GM12875 (cell line): ENCODE measurements around the gene BICC1.

Source experiments
- H3K4me3 ChIP-seq: one replicate; pipeline ENCODE4 v1.5.1; 2011; ENCODE audit warnings: low read depth, low read length, control low read depth
- CTCF ChIP-seq: IDR thresholded peaks from 2 replicates; pipeline ENCODE4 v1.5.1; 2011; ENCODE audit warnings: low read depth, mild to moderate bottlenecking, control low read depth, inconsistent platforms, low read length, moderate library complexity, borderline replicate concordance; ENCODE audit not compliant: insufficient read depth

BICC1 gene

GRCh38 chr10:58840840-58841435 lies 328.3 kb downstream of the BICC1 start:
- no peak overlapping the region for H3K4me3 ChIP-seq
- no peak for TF ChIP-seq CTCF

GRCh38 chr10:58842860-58843376 lies 330.2 kb downstream of the BICC1 start:
- TF ChIP-seq CTCF = no peak
- no peak overlapping the region for H3K4me3 ChIP-seq

GRCh38 chr10:58843760-58844159 lies 331.1 kb downstream of the BICC1 start:
- no peak for TF ChIP-seq CTCF

GRCh38 chr10:58844680-58845079 lies 332.0 kb downstream of the BICC1 start:
- H3K4me3 ChIP-seq = no peak overlapping the region
- no peak for TF ChIP-seq CTCF

More at GRCh38 chr10:58843760-58844159, 331.1 kb downstream of the BICC1 start:
- H3K4me3 ChIP-seq = no peak overlapping the region

- H3K4me3 ChIP-seq = no peak overlapping the region
- TF ChIP-seq CTCF = no peak
Measured at GRCh38 chr10:58846856-58847255, 334.2 kb downstream of the BICC1 start.

GRCh38 chr10:58851606-58852005 lies 338.9 kb downstream of the BICC1 start:
- TF ChIP-seq CTCF = no peak
- no peak overlapping the region for H3K4me3 ChIP-seq

GRCh38 chr10:58853668-58854067 lies 341.0 kb downstream of the BICC1 start:
- H3K4me3 ChIP-seq = no peak overlapping the region
- no peak for TF ChIP-seq CTCF
